Activated T-helper 17 cell treated with anti-CD3 and anti-CD28 coated beads, Interleukin-2, amount 50 U/mL, for 72 hours (primary cell): ENCODE measurements around the gene MAGI1. TPM values are rescaled to one million over a fixed set of nuclear protein-coding genes. Genes with fewer than 3 reads are reported as not detected.

Experiments
- ATAC-seq: fragments of 150-1000 bp; cut with Tn5 transposase; replicated peaks from 2 replicates; pipeline ENCODE4 v1.10.0; 2021; ENCODE audit warnings: mild to moderate bottlenecking, moderate library complexity
- H3K27ac Mint-ChIP-seq: one replicate; pipeline ENCODE4 v1.8.0; 2022; ENCODE audit warnings: mixed read lengths
- H3K27me3 Mint-ChIP-seq: one replicate; pipeline ENCODE4 v1.8.0; 2022; ENCODE audit warnings: mixed read lengths
- H3K36me3 Mint-ChIP-seq: one replicate; pipeline ENCODE4 v1.8.0; 2022; ENCODE audit warnings: low read depth, mild to moderate bottlenecking, mixed read lengths
- H3K4me1 Mint-ChIP-seq: one replicate; pipeline ENCODE4 v1.8.0; 2022; ENCODE audit warnings: mixed read lengths
- H3K4me3 Mint-ChIP-seq: one replicate; pipeline ENCODE4 v1.8.0; 2022; ENCODE audit warnings: mild to moderate bottlenecking, mixed read lengths
- H3K9me3 Mint-ChIP-seq: one replicate; pipeline ENCODE4 v1.8.0; 2022; ENCODE audit warnings: mixed read lengths
- total RNA-seq, 2 donors: library from RNA; stranded (reverse); gene quantifications; one replicate each; pipeline ENCODE4 v1.2.3, GENCODE V29; 2022

Gene MAGI1
- total RNA-seq, 2 donors from 2014 or later, result 0.06 TPM; not detected in 1

DNA sequence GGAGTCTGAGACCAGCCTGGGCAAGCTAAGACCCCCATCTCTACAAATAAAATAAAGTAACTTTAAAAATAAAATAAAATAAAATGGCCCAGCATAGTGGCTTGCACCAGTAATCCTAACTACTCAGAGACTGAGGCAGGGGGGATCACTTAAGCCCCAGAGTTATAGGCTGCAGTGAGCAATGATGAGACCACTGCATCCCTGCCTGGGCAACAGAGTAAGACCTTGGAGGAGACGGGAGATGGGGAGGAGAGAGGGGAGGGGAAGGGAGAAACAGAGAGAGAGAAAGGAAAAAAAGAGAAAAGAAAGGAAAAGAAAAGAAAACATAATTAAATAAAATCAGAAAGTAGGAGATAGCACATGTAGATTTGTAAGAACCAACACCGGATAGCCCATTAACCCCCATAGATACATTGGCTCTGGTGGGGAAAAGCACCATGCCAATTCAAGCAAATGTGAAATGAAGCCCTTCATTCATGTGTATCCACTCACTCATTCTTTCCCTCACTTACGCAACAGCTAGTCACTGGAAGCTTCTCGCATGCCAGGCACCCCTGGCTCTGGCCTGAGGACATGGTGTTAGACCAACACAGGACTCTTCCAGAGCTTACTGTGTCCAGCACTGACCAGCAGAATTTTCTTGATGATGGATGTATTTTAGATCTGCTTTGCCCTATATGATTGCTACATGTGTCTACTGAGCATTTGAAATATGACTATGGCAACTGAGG, 183.2 kb downstream of the MAGI1 start:
- Mint-ChIP-seq H3K4me1 (no peaks in the 10 kb centered on the region), H3K9me3 (no peaks in the 10 kb centered on the region), H3K27ac (no peak overlapping the region), H3K27me3 (no peaks in the 10 kb centered on the region), H3K36me3 (no peaks in the 10 kb centered on the region), H3K4me3 (no peak overlapping the region)
- ATAC-seq, result no peak

- Mint-ChIP-seq H3K36me3 (no peaks in the 10 kb centered on the region), H3K27me3 (no peaks in the 10 kb centered on the region), H3K27ac (no peak overlapping the region), H3K4me3 (no peak overlapping the region), H3K9me3 (no peaks in the 10 kb centered on the region), H3K4me1 (no peaks in the 10 kb centered on the region)
- no peak for ATAC-seq
Observed at GRCh38 chr3:65854606-65855304, 184.0 kb downstream of the MAGI1 start.

DNA sequence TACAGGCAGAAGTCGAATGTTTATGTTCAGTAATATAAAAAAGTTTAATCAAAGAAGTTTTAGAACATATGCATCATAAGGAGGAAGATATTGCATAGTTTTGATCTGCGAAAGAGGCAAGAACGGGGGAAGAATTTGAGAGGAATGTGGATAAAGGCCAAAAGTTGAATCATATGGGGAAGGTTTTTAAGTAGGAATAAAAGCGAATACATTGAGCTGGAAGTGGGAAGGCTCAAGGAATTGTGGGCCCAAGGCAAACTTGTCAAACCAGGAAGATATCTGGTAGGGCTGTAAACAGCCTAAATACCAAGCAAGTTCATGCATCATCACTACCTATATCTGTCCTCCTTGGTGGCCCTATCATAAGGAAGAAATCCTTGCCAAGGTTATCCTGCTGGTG, 186.9 kb downstream of the MAGI1 start:
- no peak overlapping the region for H3K27ac Mint-ChIP-seq
- no peak overlapping the region for H3K4me3 Mint-ChIP-seq
- H3K4me1 Mint-ChIP-seq, result no peaks in the 10 kb centered on the region
- H3K36me3 Mint-ChIP-seq, result no peaks in the 10 kb centered on the region
- no peaks in the 10 kb centered on the region for H3K9me3 Mint-ChIP-seq
- no peak for ATAC-seq
- H3K27me3 Mint-ChIP-seq, result no peaks in the 10 kb centered on the region

GRCh38 chr3:65850261-65850660, 188.5 kb downstream of the MAGI1 start:
- H3K27me3 Mint-ChIP-seq, result no peaks in the 10 kb centered on the region
- no peaks in the 10 kb centered on the region for H3K9me3 Mint-ChIP-seq
- no peak overlapping the region for H3K4me3 Mint-ChIP-seq
- no peaks in the 10 kb centered on the region for H3K4me1 Mint-ChIP-seq
- H3K27ac Mint-ChIP-seq, result no peak overlapping the region
- ATAC-seq, result no peak
- no peaks in the 10 kb centered on the region for H3K36me3 Mint-ChIP-seq

- no peaks in the 10 kb centered on the region for H3K36me3 Mint-ChIP-seq
- no peak overlapping the region for H3K27ac Mint-ChIP-seq
- H3K9me3 Mint-ChIP-seq, result no peaks in the 10 kb centered on the region
- H3K4me1 Mint-ChIP-seq, result no peaks in the 10 kb centered on the region
- no peaks in the 10 kb centered on the region for H3K27me3 Mint-ChIP-seq
- no peak for ATAC-seq
- H3K4me3 Mint-ChIP-seq, result no peak overlapping the region
Observed at GRCh38 chr3:65848024-65848423, 190.7 kb downstream of the MAGI1 start.

DNA sequence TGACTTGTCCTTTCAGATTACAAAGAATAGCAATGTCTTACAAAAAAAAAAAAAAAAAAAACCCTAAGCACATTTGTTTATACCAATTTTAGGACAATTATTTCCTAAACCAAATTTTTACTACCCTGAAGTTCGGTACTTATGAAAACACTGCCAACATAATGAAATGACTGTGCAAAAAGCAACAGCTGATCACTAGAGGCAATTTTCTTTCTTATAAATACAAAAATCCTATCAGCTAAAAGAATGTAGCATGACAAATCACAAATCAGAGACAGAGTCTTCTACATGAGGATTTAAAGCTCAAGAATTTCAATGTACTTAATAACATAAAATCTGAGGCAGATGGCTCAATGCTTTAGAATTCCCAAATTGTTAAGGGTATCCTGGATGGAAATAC, 191.8 kb downstream of the MAGI1 start:
- H3K4me1 Mint-ChIP-seq, result no peaks in the 10 kb centered on the region
- H3K27ac Mint-ChIP-seq, result no peak overlapping the region
- H3K4me3 Mint-ChIP-seq, result no peak overlapping the region
- no peak for ATAC-seq
- no peaks in the 10 kb centered on the region for H3K9me3 Mint-ChIP-seq
- H3K27me3 Mint-ChIP-seq, result no peaks in the 10 kb centered on the region
- H3K36me3 Mint-ChIP-seq, result no peaks in the 10 kb centered on the region

DNA sequence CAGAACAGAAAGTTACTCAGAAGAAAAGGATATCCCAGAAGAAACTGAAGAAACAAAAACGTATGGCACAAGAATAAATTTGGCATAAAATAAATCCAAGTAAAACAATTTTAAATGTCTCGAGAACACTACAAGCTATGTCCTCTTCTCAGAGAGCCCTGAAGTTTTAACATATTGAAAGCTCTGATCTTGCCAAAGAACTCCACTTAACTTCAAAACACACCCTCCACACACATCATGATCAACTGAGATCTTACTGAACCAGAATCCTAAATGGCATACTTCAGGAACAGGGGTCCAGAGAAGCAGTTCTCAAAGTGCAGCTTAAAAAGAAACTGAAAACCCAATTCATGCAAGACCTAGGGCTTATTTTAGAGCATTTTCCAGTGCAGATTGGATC, 194.3 kb downstream of the MAGI1 start:
- H3K4me1 Mint-ChIP-seq, result no peaks in the 10 kb centered on the region
- no peak for ATAC-seq
- no peak overlapping the region for H3K27ac Mint-ChIP-seq
- H3K27me3 Mint-ChIP-seq, result no peaks in the 10 kb centered on the region
- H3K36me3 Mint-ChIP-seq, result no peaks in the 10 kb centered on the region
- H3K4me3 Mint-ChIP-seq, result no peak overlapping the region
- H3K9me3 Mint-ChIP-seq, result no peaks in the 10 kb centered on the region

GRCh38 chr3:65843732-65844131, 195.0 kb downstream of the MAGI1 start:
- Mint-ChIP-seq H3K27me3 (no peaks in the 10 kb centered on the region), H3K36me3 (no peaks in the 10 kb centered on the region), H3K9me3 (no peaks in the 10 kb centered on the region), H3K4me3 (no peak overlapping the region), H3K27ac (no peak overlapping the region), H3K4me1 (no peaks in the 10 kb centered on the region)
- no peak for ATAC-seq

- no peaks in the 10 kb centered on the region for H3K36me3 Mint-ChIP-seq
- no peak overlapping the region for H3K27ac Mint-ChIP-seq
- H3K27me3 Mint-ChIP-seq, result no peaks in the 10 kb centered on the region
- no peak for ATAC-seq
- H3K9me3 Mint-ChIP-seq, result peaks cover 4% of the 10 kb centered on the region
- H3K4me3 Mint-ChIP-seq, result no peak overlapping the region
- no peaks in the 10 kb centered on the region for H3K4me1 Mint-ChIP-seq
Observed at GRCh38 chr3:65837604-65838003, 201.1 kb downstream of the MAGI1 start.

DNA sequence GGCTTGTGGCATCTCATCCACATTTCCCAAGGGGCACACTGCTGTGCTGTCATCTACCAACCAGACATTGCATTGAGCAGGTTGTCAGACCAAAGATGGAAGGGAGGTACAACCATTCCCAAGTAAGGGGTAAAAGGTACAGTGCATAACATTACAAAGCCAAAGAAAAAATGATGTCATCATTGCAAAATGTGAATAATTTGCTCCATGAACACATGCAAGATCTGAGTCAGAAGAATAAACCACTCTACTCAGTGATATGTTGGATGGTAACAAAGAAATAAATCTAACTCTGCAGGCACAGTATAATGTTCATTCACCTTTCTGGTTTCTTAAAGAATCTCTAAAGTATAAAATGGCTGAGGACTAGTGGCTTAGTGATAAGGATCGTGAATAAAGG, 202.7 kb downstream of the MAGI1 start:
- no peak overlapping the region for H3K4me3 Mint-ChIP-seq
- no peak for ATAC-seq
- H3K27ac Mint-ChIP-seq, result no peak overlapping the region
- no peaks in the 10 kb centered on the region for H3K4me1 Mint-ChIP-seq
- no peaks in the 10 kb centered on the region for H3K36me3 Mint-ChIP-seq
- no peaks in the 10 kb centered on the region for H3K27me3 Mint-ChIP-seq
- H3K9me3 Mint-ChIP-seq, result peaks cover 4% of the 10 kb centered on the region

DNA sequence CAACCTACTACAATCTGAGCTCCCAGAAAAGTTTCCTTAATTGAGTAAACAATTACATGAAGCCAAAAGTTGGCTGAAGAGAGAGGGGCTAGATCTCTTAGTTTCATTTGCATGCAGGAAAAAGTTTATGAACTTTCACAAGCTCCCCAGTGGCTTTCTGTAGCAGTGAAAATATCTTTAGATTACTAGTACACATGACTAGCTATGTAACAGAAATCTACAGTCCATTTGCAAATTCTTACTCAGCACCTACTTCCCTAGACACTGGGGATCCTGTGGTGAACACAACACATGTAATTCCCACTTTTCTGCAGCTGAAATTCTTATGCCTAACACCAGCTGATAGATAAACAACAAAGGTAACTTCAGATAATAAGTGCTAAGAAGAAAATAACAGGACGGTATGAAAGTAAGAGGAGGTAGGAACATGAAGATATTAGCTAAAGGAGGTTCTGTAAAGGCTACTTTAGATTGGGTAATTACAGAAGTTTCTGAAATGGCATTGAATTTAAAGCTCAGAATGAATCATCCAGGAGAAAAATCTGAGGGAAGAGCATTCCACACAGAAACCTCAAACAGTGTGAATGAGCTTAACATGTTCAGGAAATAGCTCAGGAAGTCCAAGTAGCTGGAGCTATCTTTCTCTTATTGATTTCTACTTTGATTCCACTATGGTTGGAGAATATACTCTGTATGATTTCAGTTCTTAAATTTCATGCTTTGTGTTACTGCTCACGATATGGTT, 204.8 kb downstream of the MAGI1 start:
- no peak overlapping the region for H3K27ac Mint-ChIP-seq
- H3K4me1 Mint-ChIP-seq, result no peaks in the 10 kb centered on the region
- H3K27me3 Mint-ChIP-seq, result no peaks in the 10 kb centered on the region
- H3K36me3 Mint-ChIP-seq, result no peaks in the 10 kb centered on the region
- H3K4me3 Mint-ChIP-seq, result no peak overlapping the region
- ATAC-seq, result no peak
- peaks cover 4% of the 10 kb centered on the region for H3K9me3 Mint-ChIP-seq

DNA sequence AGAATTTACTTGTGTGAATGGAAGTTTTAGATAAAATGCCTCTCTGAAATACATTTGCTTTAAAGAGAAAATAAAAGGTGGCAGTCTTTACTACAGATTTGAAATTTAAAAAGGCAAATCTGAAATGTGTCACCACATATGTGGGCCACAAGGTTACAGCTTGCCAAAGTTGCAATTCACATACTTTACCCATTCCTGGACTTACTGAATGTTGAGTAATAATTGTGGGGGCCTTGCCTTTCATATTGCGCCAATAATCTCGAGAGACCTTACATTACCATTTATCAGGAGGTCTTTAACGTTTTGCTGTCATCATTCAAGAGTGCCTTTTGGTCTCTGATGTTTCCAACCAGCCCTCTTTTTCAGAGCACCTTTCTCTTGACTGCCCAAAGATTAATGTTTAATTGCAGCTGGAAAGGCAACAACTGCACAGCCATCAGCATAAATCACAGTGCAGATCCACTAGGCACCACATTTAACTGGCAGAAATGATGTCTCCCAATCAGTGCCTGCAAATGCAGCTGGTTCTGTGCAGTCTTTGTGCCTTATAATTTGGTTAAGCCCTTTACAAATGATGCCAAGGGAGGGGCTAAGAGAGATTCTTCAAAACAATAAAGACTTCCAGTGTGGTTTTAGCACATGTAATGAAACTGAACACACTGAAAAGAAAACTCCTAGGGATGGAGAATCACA, 206.8 kb downstream of the MAGI1 start:
- Mint-ChIP-seq H3K4me3 (no peak overlapping the region), H3K4me1 (no peaks in the 10 kb centered on the region), H3K27me3 (no peaks in the 10 kb centered on the region), H3K9me3 (peaks cover 4% of the 10 kb centered on the region), H3K27ac (no peak overlapping the region), H3K36me3 (no peaks in the 10 kb centered on the region)
- ATAC-seq, result no peak

DNA sequence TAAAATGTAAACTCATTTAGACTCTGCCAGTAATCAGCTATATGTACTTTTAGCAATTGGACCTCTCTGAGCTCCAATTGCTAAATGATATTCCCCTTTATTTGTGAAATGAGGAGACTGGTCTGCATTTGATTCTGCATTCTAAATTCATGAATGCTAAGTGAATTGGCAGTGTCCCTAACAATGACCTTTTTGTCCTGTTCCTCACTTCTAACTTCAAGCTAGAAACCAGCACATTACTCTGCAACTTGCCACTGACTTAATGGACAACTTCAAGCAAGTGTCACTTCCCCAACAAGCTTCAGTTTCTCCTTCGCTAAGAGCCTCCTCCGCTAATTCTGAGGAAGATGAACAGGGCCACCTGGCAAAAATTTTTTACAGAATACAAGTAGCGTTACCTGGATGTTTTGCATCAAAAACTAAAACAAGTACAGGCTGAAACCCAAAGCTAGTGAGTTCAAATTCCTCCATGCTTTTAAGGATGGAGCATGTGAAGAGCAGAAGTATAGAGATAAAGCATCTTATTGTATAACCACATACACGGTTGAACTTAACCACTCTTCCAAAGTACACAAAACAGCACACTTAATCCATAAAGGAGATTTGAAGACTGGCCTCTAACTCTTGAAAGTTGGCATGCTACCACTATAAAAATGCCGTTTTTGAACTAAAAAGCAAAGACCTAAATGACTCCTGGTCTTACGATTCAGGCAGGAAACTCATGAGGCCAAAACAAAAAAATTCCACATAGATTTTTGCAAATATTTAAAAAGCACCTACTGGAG, 207.6 kb downstream of the MAGI1 start:
- Mint-ChIP-seq H3K36me3 (no peaks in the 10 kb centered on the region), H3K27ac (no peak overlapping the region), H3K4me1 (no peaks in the 10 kb centered on the region), H3K27me3 (no peaks in the 10 kb centered on the region), H3K9me3 (peaks cover 1% of the 10 kb centered on the region), H3K4me3 (no peak overlapping the region)
- no peak for ATAC-seq

- Mint-ChIP-seq H3K27me3 (no peaks in the 10 kb centered on the region), H3K9me3 (no peaks in the 10 kb centered on the region), H3K4me1 (no peaks in the 10 kb centered on the region), H3K36me3 (no peaks in the 10 kb centered on the region), H3K4me3 (no peak overlapping the region), H3K27ac (no peak overlapping the region)
- ATAC-seq, result no peak
Observed at GRCh38 chr3:65829228-65829627, 209.5 kb downstream of the MAGI1 start.
